ENCODE measurements around the gene CTAGE1.
A peak's percentile ranks its signal among the peaks of the same experiment; 100 is the strongest.
"Not testable (repeated sequence)": the region's sequence is repeated elsewhere in the genome, so short reads cannot be mapped to it uniquely, and the experiment has no call there.

CTAGE1 gene

GRCh38 chr18:22436136-22436535 lies 18.4 kb upstream of the CTAGE1 start:
- DNase-seq (ENCODE audit: low spot score): no peak

GRCh38 chr18:22434973-22435608 lies 17.4 kb upstream of the CTAGE1 start:
- DNase-seq (ENCODE audit: low spot score): peak; percentile 19

DNA sequence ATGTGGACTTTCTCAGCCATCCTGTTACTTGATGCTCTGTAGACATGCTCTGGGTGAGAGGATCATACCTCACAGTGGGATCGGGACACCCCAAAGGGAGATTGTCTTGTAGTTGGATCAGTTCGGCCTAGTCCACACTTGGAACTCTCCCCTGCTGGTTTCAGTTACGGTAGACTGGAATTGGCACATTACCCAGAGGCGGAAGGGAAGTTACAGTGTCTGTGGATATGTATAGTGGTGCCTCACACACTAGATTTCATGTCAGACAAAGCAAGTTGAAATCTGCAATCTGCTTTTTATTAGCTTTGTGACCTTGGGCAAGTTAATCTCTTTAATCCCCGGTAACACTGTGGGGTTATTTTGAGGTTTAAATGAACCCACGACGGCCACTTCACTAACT lies 16.2 kb upstream of the CTAGE1 start:
- DNase-seq (ENCODE audit: low spot score): no peak

DNA sequence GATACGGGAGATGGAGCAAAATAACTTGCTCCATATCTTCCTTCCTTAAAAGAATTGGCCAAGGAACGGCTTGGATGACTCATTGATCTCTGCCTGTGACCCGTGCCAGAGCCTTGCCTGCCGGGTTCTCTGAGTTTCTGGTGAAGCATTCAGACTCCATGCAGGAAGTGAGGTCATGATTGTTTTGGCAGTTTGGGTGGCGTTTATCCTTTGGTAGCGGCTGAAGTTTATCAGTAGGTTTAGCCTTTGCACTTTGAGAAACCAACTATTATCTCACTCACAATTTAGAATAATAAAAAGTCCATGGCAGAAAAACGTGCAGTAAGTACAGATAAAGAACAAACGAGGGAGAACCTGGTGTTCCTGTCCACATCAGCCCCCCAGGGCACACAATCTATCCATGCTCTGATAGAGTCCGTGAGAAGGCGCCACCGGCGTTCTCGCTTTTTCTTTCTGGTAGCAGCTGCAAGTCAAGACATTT lies 15.0 kb upstream of the CTAGE1 start:
- peak; percentile 75 for DNase-seq (ENCODE audit: low spot score)

GRCh38 chr18:22429564-22429963 lies 11.8 kb upstream of the CTAGE1 start:
- no peak for DNase-seq (ENCODE audit: low spot score)

GRCh38 chr18:22428672-22429071 lies 11.0 kb upstream of the CTAGE1 start:
- no peak for DNase-seq (ENCODE audit: low spot score)

GRCh38 chr18:22427822-22428549 lies 10.3 kb upstream of the CTAGE1 start:
- DNase-seq (ENCODE audit: low spot score): no peak

GRCh38 chr18:22424565-22424963 lies 6.8 kb upstream of the CTAGE1 start:
- DNase-seq (ENCODE audit: low spot score): no peak

DNA sequence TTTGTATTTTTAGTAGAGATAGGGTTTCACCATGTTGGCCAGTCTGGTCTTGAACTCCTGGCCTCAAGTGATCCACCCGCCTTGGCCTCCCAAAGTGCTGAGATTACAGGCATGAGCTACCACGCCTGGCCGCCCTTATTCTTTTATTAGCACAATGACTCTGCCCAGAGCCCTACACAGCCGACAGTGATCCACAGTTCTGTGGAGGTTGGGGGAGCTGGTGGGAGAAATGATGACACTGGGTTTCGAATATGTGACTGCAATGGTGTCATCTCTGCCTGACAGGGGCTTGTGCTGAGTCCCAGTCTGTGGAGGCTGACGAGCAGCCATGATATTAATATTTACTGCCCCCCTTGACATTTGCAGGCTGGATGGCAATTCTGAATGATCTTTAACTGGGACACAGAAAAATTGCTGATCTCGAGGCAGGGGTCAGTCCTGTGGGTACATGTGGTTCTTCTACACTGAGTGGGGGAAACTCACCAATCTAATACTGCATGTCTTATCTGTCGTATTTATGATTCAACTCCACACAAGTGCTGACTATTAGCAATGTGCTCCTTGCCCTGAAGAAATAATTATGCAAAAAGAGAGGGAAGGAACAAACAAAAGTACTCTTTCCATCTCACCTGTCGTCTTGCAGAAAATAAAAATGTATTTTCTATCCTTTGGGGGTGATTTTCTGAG lies 6.3 kb upstream of the CTAGE1 start:
- DNase-seq (ENCODE audit: low spot score): no peak

DNA sequence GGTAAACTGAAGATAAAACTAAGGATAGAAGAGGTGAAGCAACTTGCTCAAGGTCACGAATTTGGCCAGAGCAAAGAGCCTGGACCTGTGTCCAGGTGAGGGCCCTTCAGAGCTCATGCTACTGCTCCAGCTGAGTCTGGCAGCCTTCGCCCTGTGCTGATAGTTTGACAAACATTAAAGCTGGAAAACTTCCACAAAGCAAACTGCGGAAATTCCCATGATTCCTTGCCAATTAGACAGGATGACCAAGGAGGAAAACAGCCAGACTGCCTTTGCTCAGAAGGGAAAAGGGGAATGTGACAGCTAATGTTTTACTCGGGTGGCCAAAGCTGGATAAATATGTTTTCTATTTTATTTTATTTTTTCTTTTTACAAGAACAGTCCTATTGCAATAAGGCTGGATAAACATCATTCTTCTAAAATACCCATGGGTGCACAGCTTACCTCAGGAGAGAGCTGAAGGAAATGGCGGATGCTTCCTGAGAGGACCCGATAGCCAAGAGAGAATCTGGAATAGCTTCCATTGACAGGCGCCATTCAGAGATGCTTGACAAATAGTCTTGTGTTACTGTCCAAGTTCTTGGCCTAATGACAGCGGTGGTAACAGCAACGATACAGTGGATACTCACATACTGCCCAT lies 5.3 kb upstream of the CTAGE1 start:
- no peak for DNase-seq (ENCODE audit: low spot score)

DNA sequence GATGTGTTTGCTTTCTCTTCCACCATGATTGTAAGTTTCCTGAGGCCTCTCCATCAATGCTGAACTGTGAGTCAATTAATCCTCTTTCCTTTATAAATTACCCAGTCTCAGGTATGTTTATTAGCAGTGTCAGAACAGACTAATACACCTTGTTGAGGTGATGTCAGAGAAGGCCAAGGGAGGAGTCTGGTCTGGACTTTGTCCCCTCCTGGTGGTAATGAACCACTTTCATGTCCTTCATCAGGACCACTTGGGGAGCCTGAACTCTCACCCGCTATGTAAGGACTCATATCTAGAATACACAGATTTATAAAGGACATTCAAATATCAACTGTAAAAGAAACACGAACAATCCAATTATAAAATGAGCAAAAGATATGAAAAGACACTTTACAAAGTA lies 2.9 kb upstream of the CTAGE1 start:
- no peak for DNase-seq (ENCODE audit: low spot score)

- no peak for DNase-seq (ENCODE audit: low spot score)
Observed at GRCh38 chr18:22412176-22412911, 5.4 kb downstream of the CTAGE1 start.

DNA sequence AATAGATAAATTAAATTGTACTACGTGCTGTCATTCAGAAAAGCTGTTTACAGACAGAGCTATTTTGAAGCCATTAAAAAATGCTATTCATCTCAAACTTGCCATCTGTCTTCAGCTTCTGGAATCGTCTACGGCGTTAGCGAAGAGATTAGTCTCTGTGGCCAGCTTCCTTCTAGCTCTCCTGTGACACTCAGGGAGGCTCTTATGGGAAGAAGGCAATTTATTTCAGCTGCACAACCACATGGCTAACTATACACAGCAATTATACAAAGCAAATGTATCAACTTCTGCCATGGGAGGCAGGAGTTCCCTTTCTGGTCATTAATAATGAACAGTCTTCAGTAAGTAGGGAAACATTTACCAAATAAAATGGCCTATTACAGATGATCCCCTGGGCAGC lies 6.3 kb downstream of the CTAGE1 start:
- no peak for DNase-seq (ENCODE audit: low spot score)

DNA sequence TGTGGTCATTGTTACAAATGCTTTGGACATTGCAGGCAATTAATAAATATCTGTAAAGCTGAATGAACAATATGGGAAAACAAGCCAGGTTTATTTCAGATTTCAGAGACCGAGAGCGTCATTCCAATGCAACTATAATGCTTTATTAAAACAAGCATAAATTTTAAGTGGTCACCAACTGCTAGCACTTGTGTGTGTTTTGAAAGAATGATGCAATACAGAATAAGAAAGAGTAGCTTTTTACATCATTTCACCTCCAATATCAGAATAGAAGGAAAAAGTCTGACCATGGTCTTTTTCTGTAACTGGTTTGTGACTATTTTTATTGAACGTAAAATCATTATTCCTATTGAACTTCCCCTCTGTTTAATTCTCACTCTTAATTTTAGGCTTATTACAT lies 7.6 kb downstream of the CTAGE1 start:
- DNase-seq (ENCODE audit: low spot score): no peak

DNA sequence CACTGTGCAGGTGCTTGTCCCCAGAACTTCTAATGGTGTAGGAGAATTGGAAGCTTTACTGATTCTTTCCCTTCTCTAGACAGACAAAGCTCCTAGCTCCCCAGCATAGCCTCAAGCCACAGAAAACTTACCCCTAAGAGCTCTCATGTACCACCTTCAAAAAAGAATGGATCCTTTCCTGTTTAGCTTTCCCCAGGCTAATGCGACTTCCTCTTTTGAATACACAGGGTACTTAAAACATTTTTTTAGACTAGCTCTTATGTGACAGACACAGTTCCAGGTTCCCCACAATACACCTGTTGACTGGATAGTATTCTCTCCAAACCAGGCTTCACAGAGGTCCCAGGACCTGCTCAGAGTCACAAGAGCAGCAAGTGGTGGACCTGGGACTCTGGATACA lies 8.3 kb downstream of the CTAGE1 start:
- DNase-seq (ENCODE audit: low spot score): no peak

DNA sequence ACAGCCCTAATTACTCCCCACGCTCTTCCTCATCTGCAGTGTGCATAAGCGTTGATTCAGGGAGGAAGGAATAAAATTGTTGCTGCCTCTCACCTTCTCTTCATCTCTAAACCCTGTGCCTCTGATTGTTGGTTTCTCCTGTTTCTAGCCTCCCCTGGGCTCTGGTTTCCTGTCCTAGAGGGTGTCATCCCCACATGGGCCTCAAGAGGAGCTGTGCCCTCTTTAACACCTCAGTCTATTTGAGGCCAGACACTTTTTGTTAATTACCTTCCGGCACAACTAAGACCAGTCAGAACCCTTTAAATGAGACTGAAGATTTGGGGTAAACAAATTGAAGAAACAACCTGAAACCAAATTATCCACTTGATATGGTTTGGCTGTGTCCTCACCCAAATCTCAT lies 9.7 kb downstream of the CTAGE1 start:
- no peak for DNase-seq (ENCODE audit: low spot score)

DNA sequence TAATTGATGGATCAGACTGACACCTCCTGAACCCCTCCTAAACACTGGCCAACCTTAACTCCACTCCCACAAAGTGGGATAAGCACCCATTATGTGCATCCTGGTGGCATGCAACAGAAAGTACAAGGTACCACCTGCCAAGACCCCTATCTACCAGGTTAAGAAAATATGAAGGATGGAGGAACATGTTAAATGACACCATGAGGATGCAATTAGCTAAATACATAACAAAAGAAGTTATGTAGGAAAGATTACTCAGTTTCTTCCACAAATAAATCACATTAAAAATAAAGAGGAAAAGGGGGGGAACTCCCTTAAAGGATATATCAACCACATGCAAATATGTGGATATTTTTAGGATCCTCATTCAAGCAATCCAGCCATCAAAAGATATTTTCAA lies 12.6 kb downstream of the CTAGE1 start:
- DNase-seq (ENCODE audit: low spot score): no peak

DNA sequence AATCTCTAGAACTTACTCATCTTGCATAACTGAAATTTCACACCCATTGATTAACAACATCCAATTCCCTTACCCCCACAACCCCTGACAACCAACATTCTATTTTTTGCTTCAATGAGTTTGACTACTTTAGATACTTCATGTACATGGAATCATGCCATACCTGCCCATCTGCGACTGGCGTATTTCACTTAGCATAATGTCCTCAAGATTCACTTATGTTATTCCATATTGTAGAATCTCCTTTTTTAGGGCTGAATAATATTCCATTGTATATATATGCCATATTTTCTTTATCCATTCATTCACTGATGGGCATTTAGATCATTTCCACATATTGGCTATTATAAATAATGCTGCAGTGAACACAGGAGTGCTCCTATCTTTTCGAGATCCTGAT lies 13.8 kb downstream of the CTAGE1 start:
- DNase-seq (ENCODE audit: low spot score): no peak

DNA sequence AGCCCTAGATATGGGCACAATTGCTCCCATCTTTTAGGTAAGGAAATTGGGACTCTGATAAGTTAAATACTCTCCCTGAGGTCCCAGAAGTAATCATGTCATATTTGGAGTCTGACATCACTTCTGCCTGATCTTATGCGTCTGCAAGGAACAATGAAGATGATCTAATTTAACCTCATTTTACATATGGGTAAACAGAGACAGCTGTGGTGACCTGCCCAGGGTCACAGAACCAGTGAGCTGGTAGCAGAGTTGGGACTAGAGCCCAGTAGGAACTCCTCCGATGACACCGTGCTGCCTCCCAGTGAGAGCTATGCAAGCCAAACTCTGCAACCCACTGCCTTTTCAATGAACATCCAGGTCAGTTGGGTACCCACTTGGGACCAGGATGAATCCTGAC lies 17.8 kb downstream of the CTAGE1 start:
- no peak for DNase-seq (ENCODE audit: low spot score)

DNA sequence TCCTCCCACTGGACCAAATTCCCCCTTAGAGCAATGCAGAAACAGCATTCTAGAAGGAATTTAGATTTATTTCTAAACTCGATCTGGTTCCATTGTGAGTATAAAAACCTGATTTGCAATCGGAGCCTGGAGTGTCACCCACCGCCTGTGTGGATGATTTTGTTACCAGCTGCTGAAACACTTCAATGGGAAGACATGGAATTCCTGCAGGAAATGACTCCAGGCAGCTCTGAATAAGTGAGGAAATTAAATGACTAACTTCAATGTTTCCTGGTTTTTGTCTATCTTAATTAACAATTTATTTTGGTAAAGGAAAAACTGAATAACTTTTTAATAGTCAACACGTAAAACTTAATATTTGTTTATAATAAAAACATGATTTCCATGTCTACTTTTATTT lies 19.3 kb downstream of the CTAGE1 start:
- no peak for DNase-seq (ENCODE audit: low spot score)

- no peak for DNase-seq (ENCODE audit: low spot score)
Observed at GRCh38 chr18:22394428-22394827, 23.3 kb downstream of the CTAGE1 start.

- DNase-seq (ENCODE audit: low spot score): not testable (repeated sequence)
Observed at GRCh38 chr18:22393164-22393563, 24.6 kb downstream of the CTAGE1 start.

All from RKO (cell line).